ENCODE measurements around the gene UBE2H. TPM values are rescaled to one million over a fixed set of nuclear protein-coding genes. Genes with fewer than 3 reads are reported as not detected.

Gene UBE2H
- total and polyA plus RNA-seq, 10 of the 15 experiments (the other 5 are each of a cell fraction or from before 2014, with no cell fraction given): 15.6 to 75.5 (median 32.8) TPM

GRCh38 chr7:129845972-129846327, 106.8 kb downstream of the UBE2H start:
- RAD21 ChIA-PET (ENCODE audit: unreplicated experiment): no interaction called here
- Histone ChIP-seq H3K79me2 (ENCODE audit: control insufficient read depth, insufficient read depth, low read length) (no peaks in the 10 kb centered on the region), H3K36me3 (ENCODE audit: control insufficient read depth in 2 of 2, insufficient read depth in 2 of 2, low read length in 1 of 2) (peaks cover 0 to 5% of the 10 kb centered on the region in 2 experiments; a peak in 1 of 4 replicates), H3K4me3 (no peak overlapping the region), H3K9me3 (replicated peaks; ENCODE audit: control insufficient read depth, insufficient read depth, low read length) (no peaks in the 10 kb centered on the region), H3K4me2 (ENCODE audit: control insufficient read depth, insufficient read depth) (no peak overlapping the region), H3K27me3 (replicated peaks in 1 of 2; ENCODE audit: control insufficient read depth in 2 of 2, insufficient read depth in 2 of 2, low read length in 1 of 2) (no peaks in the 10 kb centered on the region), H3K27ac (ENCODE audit: control insufficient read depth, insufficient read depth) (no peak overlapping the region), H3K4me1 (ENCODE audit: control insufficient read depth, insufficient read depth, low read length) (peaks cover 8% of the 10 kb centered on the region; the same call in 1 of the 2 replicates), H3K9ac (ENCODE audit: control insufficient read depth, insufficient read depth, low read length) (no peak overlapping the region), H4K20me1 (ENCODE audit: control insufficient read depth, insufficient read depth) (no peaks in the 10 kb centered on the region), H2AFZ (ENCODE audit: control insufficient read depth, low read depth, low read length) (no peak overlapping the region)
- ATAC-seq (no peak), DNase-seq (ENCODE audit: low read depth, low spot score) (no peak), FAIRE-seq (no peak)
- no TSS peak for BruUV-seq (replicated peaks)
- intact Hi-C loops (cut with micrococcal nuclease; ENCODE audit: unreplicated experiment) (no loop called here), in situ Hi-C loops (cut with MboI) (no loop called here)
- 100% methylated on average over 1 of the region's 1 CpG for WGBS (ENCODE audit: insufficient coverage, insufficient replicate concordance, low lambda C conversion rate, missing lambda C conversion rate)
- no peak for TF ChIP-seq LARP7 (IDR thresholded peaks at IDR 0.05)
- POLR2A ChIA-PET: no interaction called here
- CTCF ChIA-PET: interaction anchor here (0.8 to 2.2 kb wide), 2 partner anchors 9 to 21 kb away, joined by 3 to 8 read pairs; no protein-coding TSS in a partner anchor
- SMC1A ChIA-PET (ENCODE audit: uncharacterized antibody, unreplicated experiment): interaction anchor here (1.2 kb wide), 1 partner anchor 8 kb away, joined by 3 read pairs; no protein-coding TSS in a partner anchor

- ATAC-seq: no peak; the same call in 1 of the 3 replicates
- ChIA-PET POLR2A (no interaction called here), CTCF (interaction anchor here (0.8 to 2.2 kb wide), 2 partner anchors 10 to 21 kb away, joined by 3 to 8 read pairs; no protein-coding TSS in a partner anchor), RAD21 (ENCODE audit: unreplicated experiment) (no interaction called here), SMC1A (ENCODE audit: uncharacterized antibody, unreplicated experiment) (interaction anchor here (0.9 to 1.4 kb wide), 2 partner anchors 11 to 14 kb away, joined by 3 to 4 read pairs; no protein-coding TSS in a partner anchor)
- Histone ChIP-seq H4K20me1 (ENCODE audit: control insufficient read depth, insufficient read depth) (no peaks in the 10 kb centered on the region), H2AFZ (ENCODE audit: control insufficient read depth, low read depth, low read length) (no peak overlapping the region), H3K9ac (ENCODE audit: control insufficient read depth, insufficient read depth, low read length) (no peak overlapping the region), H3K4me2 (ENCODE audit: control insufficient read depth, insufficient read depth) (no peak overlapping the region), H3K4me1 (ENCODE audit: control insufficient read depth, insufficient read depth, low read length) (peaks cover 8% of the 10 kb centered on the region; the same call in 1 of the 2 replicates), H3K27ac (ENCODE audit: control insufficient read depth, insufficient read depth) (no peak overlapping the region), H3K27me3 (replicated peaks in 1 of 2; ENCODE audit: control insufficient read depth in 2 of 2, insufficient read depth in 2 of 2, low read length in 1 of 2) (no peaks in the 10 kb centered on the region), H3K4me3 (no peak overlapping the region), H3K36me3 (ENCODE audit: control insufficient read depth in 2 of 2, insufficient read depth in 2 of 2, low read length in 1 of 2) (peaks cover 0 to 5% of the 10 kb centered on the region in 2 experiments; a peak in 1 of 4 replicates), H3K9me3 (replicated peaks; ENCODE audit: control insufficient read depth, insufficient read depth, low read length) (no peaks in the 10 kb centered on the region), H3K79me2 (ENCODE audit: control insufficient read depth, insufficient read depth, low read length) (no peaks in the 10 kb centered on the region)
- 92% methylated on average over 3 of the region's 3 CpGs for WGBS (ENCODE audit: insufficient coverage, insufficient replicate concordance, low lambda C conversion rate, missing lambda C conversion rate)
- intact Hi-C loops (cut with micrococcal nuclease; ENCODE audit: unreplicated experiment): no loop called here
- BruUV-seq (replicated peaks): no TSS peak
- in situ Hi-C loops (cut with MboI): no loop called here
- FAIRE-seq: no peak
- no peak for DNase-seq (ENCODE audit: low read depth, low spot score)
- TF ChIP-seq REST (IDR thresholded peaks at IDR 0.05; ENCODE audit: low read depth, low read length) (no peak), PRDM15 (CRISPR knock-in tag; IDR thresholded peaks at IDR 0.05) (no peak), MTA3 (IDR thresholded peaks at IDR 0.05; ENCODE audit: borderline replicate concordance, low read length) (no peak)
Measured at GRCh38 chr7:129845178-129845971, 107.4 kb downstream of the UBE2H start.

Measured in GM12878 (cell line).